HEK293 (cell line): ENCODE results near the gene MMS19.
A peak's percentile ranks its signal among the peaks of the same experiment; 100 is the strongest.

ENCODE experiments used
- CTCF ChIP-seq: fragments of 450-650 bp; formaldehyde crosslinking; IDR thresholded peaks from 2 replicates; pipeline ENCODE4 v1.5.1; 2016; ENCODE audit warnings: missing biosample characterization, missing genetic modification characterization
- KLF1 ChIP-seq: fragments of 450-650 bp; formaldehyde crosslinking; IDR thresholded peaks from 2 replicates; pipeline ENCODE4 v1.5.1; 2016; ENCODE audit warnings: missing biosample characterization, missing genetic modification characterization
- KLF16 ChIP-seq: fragments of 450-650 bp; formaldehyde crosslinking; IDR thresholded peaks from 2 replicates; pipeline ENCODE4 v1.5.1; 2017; ENCODE audit warnings: missing biosample characterization, missing genetic modification characterization
- KLF9 ChIP-seq: fragments of 450-650 bp; formaldehyde crosslinking; IDR thresholded peaks from 2 replicates; pipeline ENCODE4 v1.5.1; 2016; ENCODE audit warnings: missing biosample characterization, missing genetic modification characterization, low read depth
- PBX3 ChIP-seq: sonication (generic); formaldehyde crosslinking; IDR thresholded peaks from 2 replicates; pipeline ENCODE4 v1.8.1; 2022; ENCODE audit warnings: mild to moderate bottlenecking, moderate library complexity, missing genetic modification reagents
- TSHZ1 ChIP-seq: fragments of 450-650 bp; formaldehyde crosslinking; IDR thresholded peaks from 2 replicates; pipeline ENCODE4 v1.5.1; 2016; ENCODE audit warnings: missing biosample characterization, missing genetic modification characterization, borderline replicate concordance
- ZBTB10 ChIP-seq: fragments of 450-650 bp; formaldehyde crosslinking; IDR thresholded peaks from 2 replicates; pipeline ENCODE4 v1.5.1; 2016; ENCODE audit warnings: missing biosample characterization, missing genetic modification characterization
- ZEB2 ChIP-seq: fragments of 450-650 bp; formaldehyde crosslinking; IDR thresholded peaks from 2 replicates; pipeline ENCODE4 v1.5.1; 2016; ENCODE audit warnings: missing biosample characterization, missing genetic modification characterization
- ZFHX2 ChIP-seq: fragments of 450-650 bp; formaldehyde crosslinking; conservative IDR thresholded peaks from 2 replicates; pipeline ENCODE4 v1.5.1; 2016; ENCODE audit warnings: missing biosample characterization, missing genetic modification characterization
- ZFP37 ChIP-seq: fragments of 450-650 bp; formaldehyde crosslinking; IDR thresholded peaks from 2 replicates; pipeline ENCODE4 v1.5.1; 2016; ENCODE audit warnings: missing biosample characterization, missing genetic modification characterization
- ZFP69B ChIP-seq: fragments of 450-650 bp; formaldehyde crosslinking; IDR thresholded peaks from 2 replicates; pipeline ENCODE4 v1.5.1; 2016; ENCODE audit warnings: missing biosample characterization, missing genetic modification characterization
- ZNF140 ChIP-seq: fragments of 450-650 bp; formaldehyde crosslinking; IDR thresholded peaks from 2 replicates; pipeline ENCODE4 v1.5.1; 2016; ENCODE audit warnings: missing biosample characterization, missing genetic modification characterization
- ZNF239 ChIP-seq: fragments of 450-650 bp; formaldehyde crosslinking; IDR thresholded peaks from 2 replicates; pipeline ENCODE4 v1.5.1; 2016; ENCODE audit warnings: missing biosample characterization, missing genetic modification characterization
- ZNF280D ChIP-seq: fragments of 450-650 bp; formaldehyde crosslinking; IDR thresholded peaks from 2 replicates; pipeline ENCODE4 v1.5.1; 2016; ENCODE audit warnings: missing biosample characterization, missing genetic modification characterization
- ZNF391 ChIP-seq: fragments of 450-650 bp; formaldehyde crosslinking; IDR thresholded peaks from 2 replicates; pipeline ENCODE4 v1.5.1; 2016; ENCODE audit warnings: low read depth, missing biosample characterization, missing genetic modification characterization, borderline replicate concordance
- ZNF449 ChIP-seq: fragments of 450-650 bp; formaldehyde crosslinking; IDR thresholded peaks from 2 replicates; pipeline ENCODE4 v1.5.1; 2017; ENCODE audit warnings: missing biosample characterization, mild to moderate bottlenecking, missing genetic modification characterization, moderate library complexity
- ZNF549 ChIP-seq: fragments of 450-650 bp; IDR thresholded peaks from 2 replicates; pipeline ENCODE4 v1.5.1; 2018; ENCODE audit warnings: missing biosample characterization, missing genetic modification characterization, mild to moderate bottlenecking, inconsistent platforms, moderate library complexity
- ZNF585B ChIP-seq: fragments of 450-650 bp; formaldehyde crosslinking; IDR thresholded peaks from 2 replicates; pipeline ENCODE4 v1.5.1; 2016; ENCODE audit warnings: missing biosample characterization, missing genetic modification characterization
- ZNF596 ChIP-seq: fragments of 450-650 bp; IDR thresholded peaks from 2 replicates; pipeline ENCODE4 v1.5.0; 2018; ENCODE audit warnings: missing biosample characterization, mild to moderate bottlenecking, missing genetic modification characterization, moderate library complexity
- ZNF623 ChIP-seq: fragments of 450-650 bp; formaldehyde crosslinking; IDR thresholded peaks from 2 replicates; pipeline ENCODE4 v1.5.1; 2016; ENCODE audit warnings: missing biosample characterization, missing genetic modification characterization
- ZNF624 ChIP-seq: fragments of 450-650 bp; formaldehyde crosslinking; IDR thresholded peaks from 2 replicates; pipeline ENCODE4 v1.5.1; 2017; ENCODE audit warnings: missing biosample characterization, missing genetic modification characterization
- ZNF660 ChIP-seq: fragments of 450-650 bp; IDR thresholded peaks from 2 replicates; pipeline ENCODE4 v1.5.1; 2018; ENCODE audit warnings: missing biosample characterization, mild to moderate bottlenecking, missing genetic modification characterization
- ZNF76 ChIP-seq: fragments of 450-650 bp; formaldehyde crosslinking; IDR thresholded peaks from 2 replicates; pipeline ENCODE4; 2016; ENCODE audit warnings: low read depth, missing biosample characterization, missing genetic modification characterization, borderline replicate concordance
- ZSCAN16 ChIP-seq: fragments of 450-650 bp; formaldehyde crosslinking; IDR thresholded peaks from 2 replicates; pipeline ENCODE4 v1.5.1; 2016; ENCODE audit warnings: missing biosample characterization, missing genetic modification characterization

The MMS19 gene

GRCh38 chr10:97498076-97498840, at the start of gene MMS19 (continued):
- TF ChIP-seq PBX3 (peak; percentile 78; the same call in 1 of the 2 replicates), TSHZ1 (tag by site-specific recombination) (0 out of 2 replicates have a peak, but pooled peaks have one; percentile 5), ZNF76 (tag by site-specific recombination) (0 out of 2 replicates have a peak, but pooled peaks have one; percentile 60), KLF16 (tag by site-specific recombination) (peak; percentile 16), CTCF (peak; percentile 22; the same call in 1 of the 2 replicates), ZFP69B (tag by site-specific recombination) (peak; percentile 61; the same call in 1 of the 2 replicates), ZNF624 (tag by site-specific recombination) (no peak), ZNF140 (tag by site-specific recombination) (no peak), ZNF623 (tag by site-specific recombination) (0 out of 2 replicates have a peak, but pooled peaks have one; percentile 7), ZNF449 (tag by site-specific recombination) (no peak), ZNF391 (tag by site-specific recombination) (peak; percentile 58; the same call in 1 of the 2 replicates), ZBTB10 (tag by site-specific recombination) (peak; percentile 11; the same call in 1 of the 2 replicates), ZEB2 (tag by site-specific recombination) (peak; percentile 83), ZNF239 (tag by site-specific recombination) (no peak), ZSCAN16 (tag by site-specific recombination) (0 out of 2 replicates have a peak, but pooled peaks have one; percentile 61), ZNF280D (tag by site-specific recombination) (no peak), ZNF596 (no peak), ZNF585B (tag by site-specific recombination) (no peak), ZFP37 (tag by site-specific recombination) (peak; percentile 83; the same call in 1 of the 2 replicates), ZFHX2 (peak; percentile 88), KLF9 (tag by site-specific recombination) (peak; percentile 92), KLF1 (tag by site-specific recombination) (peak; percentile 85), ZNF660 (no peak), ZNF549 (tag by site-specific recombination) (no peak)
